Esophagus (tissue), 2 donors: ENCODE data around the gene KCNN3. TPM values are rescaled to one million over a fixed set of nuclear protein-coding genes. Genes with fewer than 3 reads are reported as not detected.

Experiments used
- H3K27ac ChIP-seq, 2 donors: one replicate each; pipeline ENCODE4 v1.5.1; 2013; ENCODE audit warnings: low read depth in 2 of 2, mild to moderate bottlenecking in 2 of 2, inconsistent platforms in 1 of 2, low read length in 1 of 2, moderate library complexity in 1 of 2
- H3K27me3 ChIP-seq, 2 donors: one replicate each; pipeline ENCODE4 v1.6.1; 2013; ENCODE audit warnings: low read length in 2 of 2, control low read depth in 1 of 2, mild to moderate bottlenecking in 1 of 2; ENCODE audit not compliant: insufficient read depth in 2 of 2, control insufficient read depth in 1 of 2
- H3K36me3 ChIP-seq, 2 donors: one replicate each; pipeline ENCODE4 v1.6.1; 2013; ENCODE audit warnings: low read length in 1 of 2; ENCODE audit not compliant: control insufficient read depth in 2 of 2, insufficient read depth in 2 of 2
- H3K4me1 ChIP-seq, 2 donors: one replicate each; pipeline ENCODE4 v1.6.1; 2013; ENCODE audit warnings: low read length in 1 of 2; ENCODE audit not compliant: control insufficient read depth in 2 of 2, insufficient read depth in 2 of 2
- H3K4me3 ChIP-seq, 2 donors: one replicate each; pipeline ENCODE4 v1.5.1; 2013; ENCODE audit warnings: low read length in 2 of 2, mild to moderate bottlenecking in 2 of 2, low read depth in 1 of 2, moderate library complexity in 1 of 2
- H3K9me3 ChIP-seq, 2 donors: one replicate each; pipeline ENCODE4 v1.6.1; 2013; ENCODE audit warnings: mild to moderate bottlenecking in 2 of 2, low read depth in 1 of 2, low read length in 1 of 2, moderate library complexity in 1 of 2; ENCODE audit not compliant: control insufficient read depth in 2 of 2, insufficient read depth in 1 of 2
- WGBS, 2 donors: extraction: QIAGEN DNeasy Blood & Tissue Kit; methylation state at CpG; one replicate each; pipeline ENCODE4 v1.1.7; 2013; 5-methylcytosine and 5-hydroxymethylcytosine counted together
- polyA plus RNA-seq, 2 donors: library from polyadenylated mRNA; stranded (reverse); fragments of 200-250 nt; gene quantifications; one replicate each; pipeline ENCODE4 v1.2.3, GENCODE V29; 2013
- donor health status: healthy with polysubstance abuse.
- donor health status: Bipolar disorder and iron deficiency.

KCNN3 gene
- polyA plus RNA-seq, 2 donors, result 0.12 to 0.14 TPM

GRCh38 chr1:154837672-154838171, 32.4 kb downstream of the KCNN3 start:
- no peak overlapping the region for H3K4me3 ChIP-seq
- H3K36me3 ChIP-seq, result no peaks in the 10 kb centered on the region
- no peaks in the 10 kb centered on the region for H3K27me3 ChIP-seq
- no peaks in the 10 kb centered on the region for H3K9me3 ChIP-seq
- 54 to 62% methylated on average over 13 of the region's 13 CpGs for WGBS, 2 donors
- H3K4me1 ChIP-seq, result no peaks in the 10 kb centered on the region
- H3K27ac ChIP-seq, result no peak overlapping the region

- no peaks in the 10 kb centered on the region for H3K36me3 ChIP-seq
- H3K27ac ChIP-seq, result no peak overlapping the region
- no peaks in the 10 kb centered on the region for H3K9me3 ChIP-seq
- no peak overlapping the region for H3K4me3 ChIP-seq
- H3K4me1 ChIP-seq, result no peaks in the 10 kb centered on the region
- 55 to 65% methylated on average over 13 of the region's 13 CpGs for WGBS, 2 donors
- no peaks in the 10 kb centered on the region for H3K27me3 ChIP-seq
These were observed 32.9 kb downstream of the KCNN3 start for GRCh38 chr1:154837034-154837671.

GRCh38 chr1:154835531-154836324, 34.4 kb downstream of the KCNN3 start:
- H3K27ac ChIP-seq, result no peak overlapping the region

DNA sequence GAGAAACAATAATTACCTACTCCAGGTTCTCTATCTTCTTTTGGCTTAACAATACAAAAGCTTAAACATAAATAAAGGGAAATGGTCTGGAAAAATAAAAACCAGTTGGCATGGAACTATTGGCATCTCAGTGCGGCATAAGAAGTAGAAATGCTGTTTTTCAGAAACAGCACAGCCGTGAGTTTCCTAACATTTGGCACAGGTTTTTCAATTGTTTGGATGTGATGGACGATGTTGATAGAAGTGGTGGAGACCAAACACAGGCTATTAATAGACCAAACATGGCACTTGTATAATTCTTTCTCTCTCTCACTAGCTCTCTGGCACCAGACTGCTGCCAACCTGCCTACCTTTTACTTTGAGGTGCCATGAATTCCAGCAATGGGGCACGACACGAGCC, 36.2 kb downstream of the KCNN3 start:
- H3K27me3 ChIP-seq, result no peaks in the 10 kb centered on the region
- H3K9me3 ChIP-seq, result no peaks in the 10 kb centered on the region
- H3K36me3 ChIP-seq, result no peaks in the 10 kb centered on the region
- H3K27ac ChIP-seq, result no peak overlapping the region
- WGBS, 2 donors, result 53 to 66% methylated on average over 5 of the region's 5 CpGs
- no peaks in the 10 kb centered on the region for H3K4me1 ChIP-seq
- H3K4me3 ChIP-seq, result no peak overlapping the region

More at GRCh38 chr1:154835531-154836324, 34.4 kb downstream of the KCNN3 start:
- Histone ChIP-seq H3K9me3 (no peaks in the 10 kb centered on the region), H3K4me3 (no peak overlapping the region), H3K4me1 (no peaks in the 10 kb centered on the region), H3K36me3 (no peaks in the 10 kb centered on the region), H3K27me3 (no peaks in the 10 kb centered on the region)
- WGBS, 2 donors, result 65 to 81% methylated on average over 6 of the region's 6 CpGs

- 80 to 87% methylated on average over 9 of the region's 9 CpGs for WGBS, 2 donors
- Histone ChIP-seq H3K4me1 (no peaks in the 10 kb centered on the region), H3K27ac (no peak overlapping the region)
These were observed 36.9 kb downstream of the KCNN3 start for GRCh38 chr1:154833209-154833608.

DNA sequence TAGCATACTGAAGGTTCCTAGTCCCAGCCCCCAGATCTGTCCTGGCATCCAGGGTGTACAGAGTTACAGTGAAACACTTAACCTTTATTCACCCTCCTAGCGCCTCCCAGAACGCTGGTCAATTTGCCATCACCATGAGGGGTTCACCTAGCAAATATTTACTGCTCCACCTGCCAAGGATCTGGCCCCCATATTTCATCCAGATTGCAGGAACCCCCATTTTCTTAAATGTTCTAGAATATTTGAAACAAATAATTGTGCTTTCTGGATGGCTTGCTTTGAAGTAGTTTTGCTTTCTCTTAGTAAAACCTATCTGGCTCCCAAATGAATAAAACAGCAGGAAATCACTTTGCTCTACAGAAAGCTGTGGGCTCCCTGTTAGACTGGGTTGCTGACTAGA, 37.7 kb downstream of the KCNN3 start:
- Histone ChIP-seq H3K4me1 (no peaks in the 10 kb centered on the region), H3K4me3 (no peak overlapping the region)
- 92 to 93% methylated on average over 2 of the region's 2 CpGs for WGBS, 2 donors

More at GRCh38 chr1:154833209-154833608, 36.9 kb downstream of the KCNN3 start:
- Histone ChIP-seq H3K36me3 (no peaks in the 10 kb centered on the region), H3K27me3 (no peaks in the 10 kb centered on the region), H3K9me3 (no peaks in the 10 kb centered on the region), H3K4me3 (no peak overlapping the region)

DNA sequence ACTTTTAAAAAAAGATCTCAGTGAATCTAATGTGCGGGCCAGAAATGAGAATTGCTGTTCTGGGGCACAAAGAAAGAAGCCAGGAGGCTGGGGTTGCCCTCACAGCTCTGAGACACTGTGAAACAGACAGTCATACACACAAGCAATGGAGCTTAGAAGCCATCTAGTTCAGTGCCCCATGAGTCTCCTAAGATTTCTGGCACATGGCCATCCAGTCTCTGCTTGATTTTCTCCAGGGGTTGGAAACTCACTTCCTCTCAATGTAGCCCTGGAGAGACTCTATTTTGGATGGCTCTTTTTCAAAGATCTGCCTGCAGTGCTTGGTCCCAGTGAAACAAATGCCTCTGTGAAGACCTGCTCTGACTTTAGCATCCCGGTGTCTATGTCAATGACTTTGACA, 38.6 kb downstream of the KCNN3 start:
- no peak overlapping the region for H3K4me3 ChIP-seq
- no peaks in the 10 kb centered on the region for H3K9me3 ChIP-seq
- no peak overlapping the region for H3K27ac ChIP-seq
- 80 to 89% methylated on average over 2 of the region's 2 CpGs for WGBS, 2 donors
- no peaks in the 10 kb centered on the region for H3K4me1 ChIP-seq
- no peaks in the 10 kb centered on the region for H3K36me3 ChIP-seq
- no peaks in the 10 kb centered on the region for H3K27me3 ChIP-seq

More for the DNA sequence above, 37.7 kb downstream of the KCNN3 start:
- Histone ChIP-seq H3K27ac (no peak overlapping the region), H3K27me3 (no peaks in the 10 kb centered on the region), H3K36me3 (no peaks in the 10 kb centered on the region), H3K9me3 (no peaks in the 10 kb centered on the region)

GRCh38 chr1:154829062-154829461, 41.0 kb downstream of the KCNN3 start:
- Histone ChIP-seq H3K4me1 (no peaks in the 10 kb centered on the region), H3K36me3 (no peaks in the 10 kb centered on the region), H3K27ac (no peak overlapping the region), H3K27me3 (no peaks in the 10 kb centered on the region), H3K9me3 (no peaks in the 10 kb centered on the region), H3K4me3 (no peak overlapping the region)
- 92 to 95% methylated on average over 5 of the region's 5 CpGs for WGBS, 2 donors

GRCh38 chr1:154824179-154825000, 45.7 kb downstream of the KCNN3 start:
- Histone ChIP-seq H3K4me3 (no peak overlapping the region), H3K4me1 (no peaks in the 10 kb centered on the region), H3K36me3 (no peaks in the 10 kb centered on the region), H3K27ac (no peak overlapping the region), H3K27me3 (no peaks in the 10 kb centered on the region), H3K9me3 (no peaks in the 10 kb centered on the region)
- 83% methylated on average over 5 of the region's 5 CpGs for WGBS, 2 donors
